GM12891 (cell line): ENCODE measurements around the gene B9D2.
"Not testable (repeated sequence)": the region's sequence is repeated elsewhere in the genome, so short reads cannot be mapped to it uniquely, and the experiment has no call there.

Source experiments
- DNase-seq: peaks from one replicate; pipeline ENCODE4 v3.0.0; 2011; ENCODE audit warnings: low spot score; ENCODE audit not compliant: insufficient read length
- FAIRE-seq: peaks from 2 replicates; lab custom pipeline; 2011; peaks lifted over from hg19 to GRCh38; lab: Jason Lieb, UNC
- PAX5 ChIP-seq: IDR thresholded peaks from 2 replicates; pipeline ENCODE4 v1.6.1; 2011; ENCODE audit warnings: low read length, moderate library complexity, mild to moderate bottlenecking; ENCODE audit not compliant: insufficient read depth, severe bottlenecking
- POLR2A ChIP-seq: IDR thresholded peaks from 2 replicates; pipeline ENCODE4 v1.6.1; 2011; ENCODE audit warnings: low read depth, low read length, control low read depth
- POLR2AphosphoS5 ChIP-seq: IDR thresholded peaks from 2 replicates; pipeline ENCODE4 v1.6.1; 2011; ENCODE audit warnings: low read depth, low read length, control low read depth
- POU2F2 ChIP-seq: IDR thresholded peaks from 2 replicates; pipeline ENCODE4 v1.6.1; 2011; ENCODE audit warnings: low read depth, mild to moderate bottlenecking, control low read depth, low read length, moderate library complexity
- SPI1 ChIP-seq: IDR thresholded peaks from 2 replicates; pipeline ENCODE4 v1.6.1; 2011; ENCODE audit warnings: low read depth, low read length, control low read depth
- TAF1 ChIP-seq: IDR thresholded peaks from 2 replicates; pipeline ENCODE4 v1.6.1; 2011; ENCODE audit warnings: low read depth, low read length, control low read depth

B9D2 gene

GRCh38 chr19:41392775-41393174 lies 28.8 kb upstream of the B9D2 start:
- no peak for DNase-seq
- FAIRE-seq: no peak
- TF ChIP-seq POLR2A (no peak), TAF1 (no peak), SPI1 (no peak), POU2F2 (no peak), PAX5 (no peak), POLR2AphosphoS5 (no peak)

- FAIRE-seq: no peak
- DNase-seq: no peak
- TF ChIP-seq SPI1 (no peak), PAX5 (no peak), TAF1 (no peak), POLR2A (no peak), POU2F2 (no peak), POLR2AphosphoS5 (no peak)
These were observed 27.7 kb upstream of the B9D2 start for GRCh38 chr19:41391618-41392017.

DNA sequence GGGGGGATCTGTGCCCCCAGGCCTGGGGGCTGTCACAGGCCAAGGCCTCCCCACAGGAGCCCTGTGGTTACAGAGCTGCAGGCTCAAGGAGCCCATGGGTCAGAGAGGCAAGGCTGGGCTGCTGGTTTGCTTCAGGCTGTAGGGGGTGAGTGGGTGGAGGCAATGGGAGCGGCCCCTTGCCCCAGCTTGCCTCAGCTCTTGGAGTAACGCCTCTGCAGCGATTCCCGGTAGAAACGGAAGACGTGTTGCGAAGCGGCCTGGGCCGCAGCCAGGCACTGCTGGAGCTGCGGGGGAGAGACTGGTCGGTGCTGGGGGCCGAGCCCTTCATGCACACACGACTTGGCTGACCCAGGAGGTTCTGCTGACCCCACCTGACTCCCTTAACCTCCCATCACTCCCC lies 22.5 kb upstream of the B9D2 start:
- DNase-seq (no peak), FAIRE-seq (no peak)
- TF ChIP-seq POLR2AphosphoS5: no peak
- no peak for TF ChIP-seq POU2F2
- TF ChIP-seq PAX5: no peak
- TF ChIP-seq SPI1: no peak
- TF ChIP-seq POLR2A: no peak
- no peak for TF ChIP-seq TAF1

DNA sequence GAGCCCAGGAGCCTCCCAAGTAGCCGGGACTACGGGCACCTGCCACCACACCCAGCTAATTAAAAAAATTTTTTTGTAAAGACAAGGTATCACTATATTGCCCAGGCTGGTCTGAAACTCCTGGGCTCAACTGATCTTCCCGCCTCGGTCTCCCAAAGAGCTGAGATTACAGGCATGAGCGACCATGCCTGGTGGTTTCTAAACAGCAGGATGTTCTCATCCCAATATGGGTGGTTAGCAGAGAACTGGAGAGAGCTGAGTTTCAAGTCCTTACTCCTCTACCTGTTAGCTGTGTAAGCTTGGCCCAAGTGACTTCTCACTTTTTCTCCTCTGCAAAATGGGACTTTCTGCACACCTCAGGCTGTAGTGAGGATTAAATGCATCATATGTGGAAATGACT lies 20.4 kb upstream of the B9D2 start:
- no peak for FAIRE-seq
- no peak for DNase-seq
- no peak for TF ChIP-seq PAX5
- TF ChIP-seq POLR2A: no peak

GRCh38 chr19:41381536-41381935 lies 17.6 kb upstream of the B9D2 start:
- not testable (repeated sequence) for DNase-seq, FAIRE-seq

DNA sequence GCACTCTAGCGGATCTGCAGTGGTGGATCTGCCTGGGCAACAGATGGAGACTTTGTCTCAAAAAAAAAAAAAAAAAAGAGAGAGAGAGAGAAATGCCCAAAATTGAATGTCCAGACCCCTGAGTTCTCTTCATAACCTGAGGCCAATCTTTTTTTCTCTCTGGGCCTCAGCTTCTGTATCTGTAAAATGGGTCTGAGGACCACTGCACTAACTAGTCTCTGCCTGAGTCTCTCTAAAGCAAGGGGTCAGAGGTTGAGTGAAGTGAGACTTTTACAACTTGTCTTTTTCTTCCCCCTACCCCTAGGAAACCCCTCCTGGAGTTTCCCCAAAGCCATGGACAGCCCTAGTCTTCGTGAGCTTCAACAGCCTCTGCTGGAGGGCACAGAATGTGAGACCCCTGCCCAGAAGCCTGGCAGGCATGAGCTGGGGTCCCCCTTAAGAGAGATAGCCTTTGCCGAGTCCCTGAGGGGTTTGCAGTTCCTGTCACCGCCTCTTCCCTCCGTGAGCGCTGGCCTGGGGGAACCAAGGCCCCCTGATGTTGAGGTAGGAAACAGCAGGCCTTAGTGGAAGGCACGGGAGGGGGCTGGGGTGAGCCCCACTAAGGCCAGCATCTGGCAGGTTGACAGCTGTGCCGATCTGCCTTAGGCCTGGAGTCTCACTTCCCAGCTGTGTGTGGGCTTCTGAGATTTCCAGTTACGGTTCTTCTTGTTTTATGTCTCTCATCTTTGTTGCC lies 14.2 kb upstream of the B9D2 start:
- FAIRE-seq (peak; percentile 71), DNase-seq (peak; percentile 58)
- TF ChIP-seq POLR2AphosphoS5: no peak
- 0 out of 2 replicates have a peak, but pooled peaks have one; percentile 45 for TF ChIP-seq POU2F2
- peak; percentile 47; the same call in 1 of the 2 replicates for TF ChIP-seq SPI1
- TF ChIP-seq PAX5: no peak
- TF ChIP-seq POLR2A: no peak
- TF ChIP-seq TAF1: no peak

DNA sequence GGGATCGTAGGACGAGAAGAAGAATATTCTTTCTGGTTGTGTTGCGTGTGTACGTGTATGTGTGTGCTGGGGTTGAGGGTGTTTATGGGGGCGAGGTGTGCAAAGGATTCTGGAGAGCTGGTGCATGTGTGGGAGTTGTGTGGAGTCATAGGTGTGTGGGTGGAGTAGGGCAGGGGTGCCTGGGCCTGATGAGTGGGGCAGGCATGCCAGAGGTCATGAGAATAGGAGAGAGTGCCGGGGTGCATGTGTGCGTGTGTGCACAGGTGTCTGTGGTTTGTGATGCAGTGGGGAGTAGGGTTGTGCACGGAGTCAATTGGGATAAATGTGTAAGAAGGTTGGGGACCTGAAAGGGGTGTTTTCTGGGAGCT lies 13.0 kb upstream of the B9D2 start:
- no peak for TF ChIP-seq POLR2AphosphoS5
- no peak for TF ChIP-seq TAF1
- no peak for TF ChIP-seq POLR2A
- TF ChIP-seq POU2F2: no peak
- TF ChIP-seq SPI1: no peak
- no peak for TF ChIP-seq PAX5
- DNase-seq (no peak), FAIRE-seq (peak; percentile 76)

DNA sequence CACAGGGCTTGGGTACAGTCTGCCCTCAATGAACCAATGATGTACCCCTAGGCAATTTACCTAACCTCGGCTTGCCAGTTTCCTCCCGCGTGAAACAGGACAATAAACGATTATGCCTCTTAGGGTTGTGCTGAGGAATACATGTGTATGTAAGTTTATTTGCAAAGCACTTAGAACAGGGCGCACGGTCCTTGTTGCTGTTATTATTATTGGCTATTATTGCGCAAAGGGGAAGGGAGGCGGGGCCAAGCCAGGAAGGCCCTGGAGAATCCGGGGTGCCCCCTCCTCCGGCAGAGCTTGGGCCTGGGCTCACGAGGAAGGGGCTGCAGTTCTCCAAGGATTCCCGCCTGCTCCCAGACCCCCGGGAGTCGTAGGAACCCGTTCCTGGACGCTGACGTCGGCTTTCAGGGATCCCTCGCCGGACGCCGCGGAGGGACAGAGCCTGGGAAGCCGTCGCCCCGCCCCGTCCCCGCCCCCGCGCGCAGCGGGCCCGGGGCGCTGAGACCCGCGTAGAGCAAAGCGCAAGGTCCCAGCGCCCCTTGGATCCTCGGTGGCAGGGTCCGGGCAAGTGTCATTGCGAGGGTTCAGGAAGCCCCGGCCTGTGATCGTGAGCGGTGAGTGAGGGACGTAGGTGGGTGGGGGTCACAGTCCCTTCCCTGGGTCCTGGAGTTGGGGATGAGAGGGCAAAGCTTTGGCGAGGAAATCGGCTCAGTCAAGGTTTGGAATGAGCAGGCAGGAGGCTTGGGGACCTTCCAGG lies 12.5 kb upstream of the B9D2 start, which contains the start of gene TMEM91:
TMEM91 (plus strand) TSS at position 293 of the 757 bp plus-strand sequence. CDS start 1,777 bp downstream, outside the sequence.
- TF ChIP-seq TAF1: no peak
- no peak for TF ChIP-seq POLR2A
- TF ChIP-seq SPI1: no peak
- no peak for TF ChIP-seq POLR2AphosphoS5
- no peak for TF ChIP-seq POU2F2
- TF ChIP-seq PAX5: no peak
- no peak for DNase-seq
- FAIRE-seq: no peak

DNA sequence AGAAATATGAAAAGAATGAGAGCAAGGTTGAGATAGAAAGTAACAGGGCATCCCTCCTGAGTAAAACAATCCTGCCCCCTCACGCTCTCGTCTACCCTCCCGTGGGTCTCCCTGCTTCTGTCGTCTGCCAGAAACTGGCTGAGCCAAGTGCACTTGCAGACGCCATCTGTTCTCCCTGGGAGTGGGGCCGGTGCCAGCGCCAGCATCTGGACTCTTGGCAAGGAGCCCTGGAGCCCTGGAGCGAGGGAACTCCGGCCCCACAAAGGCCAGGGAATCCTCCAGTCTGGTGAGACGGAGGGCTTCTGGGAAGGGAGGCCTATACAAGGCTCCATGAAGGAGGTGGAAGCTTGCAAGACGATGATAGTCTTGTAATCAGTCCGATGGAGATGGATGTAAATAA lies 10.0 kb upstream of the B9D2 start:
- TF ChIP-seq SPI1 (no peak), POLR2AphosphoS5 (no peak), POU2F2 (no peak), TAF1 (no peak), POLR2A (no peak), PAX5 (no peak)
- FAIRE-seq (no peak), DNase-seq (no peak)
